ENCODE results near the gene HEG1. TPM values are rescaled to one million over a fixed set of nuclear protein-coding genes. Genes with fewer than 3 reads are reported as not detected.
A peak's percentile ranks its signal among the peaks of the same experiment; 100 is the strongest.

HEG1 gene
- total RNA-seq, 4 donors from 2014 or later, result 9.8 to 27.1 (median 17.6) TPM

DNA sequence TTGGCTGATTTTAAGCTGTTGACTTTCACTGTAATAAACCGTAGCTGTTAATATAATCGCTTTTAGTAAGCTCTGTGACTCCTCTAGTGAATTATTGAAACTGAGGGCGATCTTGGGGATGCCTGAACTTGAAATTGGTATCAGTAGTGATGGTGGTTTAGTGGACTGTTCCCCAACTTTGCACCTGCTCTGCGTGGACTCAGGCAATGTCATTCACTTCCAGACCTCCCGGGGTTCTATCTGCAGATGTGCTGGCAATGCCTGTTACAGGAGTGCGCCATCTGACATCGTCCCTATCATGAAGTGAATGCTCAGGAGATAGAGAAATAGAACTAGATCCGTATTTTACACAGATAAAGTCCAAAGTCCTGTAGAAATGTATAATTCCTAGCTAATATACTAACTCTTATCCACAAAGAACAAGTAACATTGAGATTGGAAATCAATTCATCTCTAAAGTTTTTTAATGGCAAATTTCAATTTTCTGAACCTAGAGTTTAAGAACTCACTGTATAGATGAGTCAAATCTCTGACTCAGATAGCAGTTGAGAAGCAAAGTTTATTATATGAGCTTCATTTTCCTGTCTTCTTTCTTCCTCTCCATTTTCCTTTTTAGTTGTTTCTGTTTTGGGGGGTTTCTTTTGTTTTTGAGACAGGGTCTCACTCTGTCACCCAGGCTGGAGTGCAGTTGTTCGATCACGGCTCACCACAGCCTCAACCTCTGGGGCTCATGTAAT is 51.8 kb downstream of the HEG1 start:
- TF ChIP-seq CTCF (IDR thresholded peaks at IDR 0.05 in 4 of 5, conservative IDR thresholded peaks at IDR 0.05 in 1 of 5) (no peak), POLR2A (IDR thresholded peaks at IDR 0.05) (no peak)
- Histone ChIP-seq H3K9me3 (no peaks in the 10 kb centered on the region), H3K36me3 (peaks cover 0 to 17% of the 10 kb centered on the region in 2 donors), H3K4me1 (peaks cover 21 to 49% of the 10 kb centered on the region in 2 donors), H3K27me3 (no peaks in the 10 kb centered on the region), H3K4me3 (peak overlapping the region in 1 of 4 donors; percentile 24), H3K27ac (peak overlapping the region; percentile 46 to 75 (median 59))
- ATAC-seq, result peak; percentile 11 to 43
- DNase-seq, result no peak
- intact Hi-C loops (cut with DNase I; ENCODE audit: low total_unique reads), result loop anchor here (1.0 to 5.0 kb wide), 4 partner anchors 20 to 583 kb away; no protein-coding TSS in a partner anchor
- in situ Hi-C loops (cut with MboI; ENCODE audit: low sequenced_read_pairs in 4 of 4), result no loop called here

DNA sequence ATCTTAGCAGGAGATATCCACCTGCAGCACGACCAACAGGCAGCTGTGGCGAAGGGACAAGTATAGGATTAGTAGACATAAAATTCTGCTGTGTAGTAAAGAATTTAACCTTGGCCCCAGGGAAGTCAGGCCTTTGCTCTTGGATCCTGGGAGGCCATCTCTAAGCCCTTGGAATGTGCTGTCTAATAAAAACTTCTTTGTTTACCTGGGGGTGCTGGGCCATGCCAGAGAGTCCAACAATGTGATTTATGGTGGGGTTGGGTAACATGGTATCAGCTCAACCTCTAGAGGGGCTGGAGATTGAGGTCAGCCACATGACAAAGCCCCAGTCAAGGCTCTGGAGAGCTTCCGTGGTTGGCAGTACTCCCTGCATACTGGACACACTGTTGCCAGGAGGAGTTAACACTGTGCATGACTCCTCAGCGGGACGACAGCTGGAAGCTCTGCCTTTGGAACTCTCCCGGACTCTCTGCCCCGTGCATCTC is 52.4 kb downstream of the HEG1 start:
- in situ Hi-C loops (cut with MboI; ENCODE audit: low sequenced_read_pairs in 4 of 4), result no loop called here
- Histone ChIP-seq H3K9me3 (no peaks in the 10 kb centered on the region), H3K27ac (peak overlapping the region; percentile 46 to 75 (median 59)), H3K27me3 (no peaks in the 10 kb centered on the region), H3K4me1 (peaks cover 21 to 46% of the 10 kb centered on the region in 2 donors), H3K36me3 (peaks cover 0 to 17% of the 10 kb centered on the region in 2 donors), H3K4me3 (peak overlapping the region in 1 of 4 donors; percentile 24)
- intact Hi-C loops (cut with DNase I; ENCODE audit: low total_unique reads), result loop anchor here (1.0 to 5.0 kb wide), 4 partner anchors 21 to 584 kb away; no protein-coding TSS in a partner anchor
- peak; percentile 85 to 92 for DNase-seq
- TF ChIP-seq POLR2A (IDR thresholded peaks at IDR 0.05) (no peak), CTCF (IDR thresholded peaks at IDR 0.05 in 4 of 5, conservative IDR thresholded peaks at IDR 0.05 in 1 of 5) (no peak)
- peak; percentile 97 to 98 for ATAC-seq

DNA sequence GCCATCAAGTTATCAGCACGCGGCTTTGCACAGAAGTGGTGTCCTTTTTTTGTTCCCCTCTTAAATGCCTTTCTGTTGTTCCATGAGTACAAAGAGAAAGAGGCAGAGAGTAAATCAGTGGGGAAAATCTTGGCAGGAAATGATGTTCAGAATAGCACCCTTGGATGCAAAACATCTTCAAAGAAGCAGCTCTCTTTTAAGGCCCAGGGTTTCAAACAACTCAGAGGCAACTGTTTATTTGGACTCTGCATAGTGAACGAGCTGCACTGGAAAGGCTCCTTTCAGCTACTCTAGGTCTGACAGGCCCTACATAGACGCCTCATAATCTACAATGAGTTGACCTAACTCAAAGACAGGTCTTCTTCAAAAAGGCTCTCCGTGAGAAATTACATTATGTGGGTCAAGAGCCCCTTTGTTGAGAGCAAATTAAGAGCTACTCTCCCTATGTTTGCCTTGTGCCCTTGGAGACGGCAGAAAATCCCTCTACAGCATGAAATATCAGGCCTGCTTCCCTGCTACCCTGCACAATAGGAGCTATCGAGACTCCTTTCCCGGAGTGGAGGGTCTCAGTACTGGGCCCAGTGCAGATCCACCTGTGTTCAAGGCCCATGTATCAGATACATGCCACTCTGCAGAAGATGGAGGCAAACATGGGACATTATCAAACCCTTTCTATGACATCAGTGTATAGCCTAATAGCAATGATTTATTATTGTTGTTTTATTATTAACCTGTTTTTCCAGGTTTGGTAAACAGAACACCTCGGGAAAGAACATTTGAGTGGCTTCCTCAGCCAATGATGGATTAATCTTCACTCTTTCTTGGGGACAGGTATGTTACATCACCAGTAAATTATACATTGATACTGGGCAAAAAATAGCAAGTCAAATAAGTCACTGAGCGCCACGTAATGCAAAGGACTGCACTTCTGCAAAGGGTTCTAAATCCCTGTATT is 53.1 kb downstream of the HEG1 start:
- DNase-seq, result no peak
- no peaks in the 10 kb centered on the region for H3K9me3 ChIP-seq
- in situ Hi-C loops (cut with MboI; ENCODE audit: low sequenced_read_pairs in 4 of 4), result no loop called here
- H3K27ac ChIP-seq, result peak overlapping the region; percentile 14 to 75 (median 59)
- no peak overlapping the region for H3K4me3 ChIP-seq
- H3K36me3 ChIP-seq, result peaks cover 0 to 17% of the 10 kb centered on the region in 2 donors
- no peaks in the 10 kb centered on the region for H3K27me3 ChIP-seq
- TF ChIP-seq CTCF (IDR thresholded peaks at IDR 0.05 in 4 of 5, conservative IDR thresholded peaks at IDR 0.05 in 1 of 5) (no peak), POLR2A (IDR thresholded peaks at IDR 0.05) (no peak)
- intact Hi-C loops (cut with DNase I; ENCODE audit: low total_unique reads), result loop anchor here (1.0 to 5.0 kb wide), 4 partner anchors 22 to 585 kb away; no protein-coding TSS in a partner anchor
- peaks cover 21 to 46% of the 10 kb centered on the region in 2 donors for H3K4me1 ChIP-seq
- no peak for ATAC-seq

GRCh38 chr3:125001557-125002413 is 54.0 kb downstream of the HEG1 start:
- no peak for ATAC-seq
- no peak for DNase-seq
- TF ChIP-seq POLR2A (IDR thresholded peaks at IDR 0.05) (no peak), CTCF (IDR thresholded peaks at IDR 0.05 in 4 of 5, conservative IDR thresholded peaks at IDR 0.05 in 1 of 5) (no peak)
- Histone ChIP-seq H3K36me3 (peaks cover 0 to 17% of the 10 kb centered on the region in 2 donors), H3K4me1 (peaks cover 21 to 46% of the 10 kb centered on the region in 2 donors), H3K4me3 (no peak overlapping the region), H3K9me3 (no peaks in the 10 kb centered on the region), H3K27me3 (no peaks in the 10 kb centered on the region), H3K27ac (peak overlapping the region in 1 of 4 donors; percentile 75)
- in situ Hi-C loops (cut with MboI; ENCODE audit: low sequenced_read_pairs in 4 of 4) (no loop called here), intact Hi-C loops (cut with DNase I; ENCODE audit: low total_unique reads) (loop anchor here (5.0 kb wide), 1 partner anchor 586 kb away; no protein-coding TSS in a partner anchor)

All from gastrocnemius medialis (tissue), 4 donors.